ENCODE results near the gene METRNL.

METRNL gene

GRCh38 chr17:83143817-83144231 is 64.4 kb downstream of the METRNL start:
- DNase-seq (ENCODE audit: insufficient read length, low spot score), result no peak
- no peak for TF ChIP-seq CTCF (IDR thresholded peaks at IDR 0.05; ENCODE audit: insufficient read depth, missing control alignments)
- FAIRE-seq, result no peak

Measured in D721Med (cell line).